ENCODE data around the gene CELSR3. TPM values are rescaled to one million over a fixed set of nuclear protein-coding genes. Genes with fewer than 3 reads are reported as not detected.

CELSR3 gene
- total RNA-seq, 2 donors from 2014 or later: 12.6 to 13.1 TPM

DNA sequence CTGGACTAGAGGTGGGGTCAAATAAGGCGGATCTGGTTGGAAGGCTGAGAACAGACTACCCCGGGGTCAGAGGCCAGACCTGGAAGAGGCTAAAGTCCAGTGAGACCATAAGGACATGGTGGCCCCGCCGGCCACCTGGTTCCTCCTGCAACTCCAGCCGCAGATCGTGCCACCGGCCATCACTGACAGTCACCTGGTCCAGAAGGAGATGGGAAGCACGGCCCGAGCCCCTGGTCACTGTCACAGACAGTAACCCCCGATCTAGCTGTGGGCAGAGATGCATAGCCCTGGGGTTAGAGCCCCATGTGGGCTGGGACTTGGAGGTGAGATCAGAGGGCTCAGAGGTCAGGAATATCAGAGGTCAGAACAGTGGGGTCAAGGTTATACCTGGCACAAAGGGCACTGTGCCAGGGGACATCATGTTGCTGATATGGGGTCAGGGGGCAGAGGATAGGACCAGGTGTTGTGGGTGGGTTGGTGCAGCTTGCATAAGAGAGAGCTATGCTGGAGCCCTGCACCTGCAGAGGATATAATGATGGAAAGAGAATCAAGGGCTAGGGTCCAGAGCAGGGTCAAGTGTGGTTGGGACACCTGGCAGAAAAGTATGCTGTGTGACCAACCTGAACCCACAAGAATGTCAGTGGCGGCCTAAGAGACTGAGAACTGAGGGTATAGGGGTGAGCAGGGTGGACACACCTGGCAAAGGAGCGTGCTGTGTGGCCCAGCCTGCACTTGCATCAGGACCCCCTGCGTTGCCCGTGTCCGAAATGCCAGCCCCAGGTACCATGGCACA, 9.6 kb downstream of the CELSR3 start:
- DNase-seq (ENCODE audit: low spot score in 2 of 2) (no peak), ATAC-seq (no peak)
- Mint-ChIP-seq H3K36me3 (peaks cover 0 to 10% of the 10 kb centered on the region in 2 donors), H3K27ac (no peak overlapping the region), H3K9me3 (no peaks in the 10 kb centered on the region)

DNA sequence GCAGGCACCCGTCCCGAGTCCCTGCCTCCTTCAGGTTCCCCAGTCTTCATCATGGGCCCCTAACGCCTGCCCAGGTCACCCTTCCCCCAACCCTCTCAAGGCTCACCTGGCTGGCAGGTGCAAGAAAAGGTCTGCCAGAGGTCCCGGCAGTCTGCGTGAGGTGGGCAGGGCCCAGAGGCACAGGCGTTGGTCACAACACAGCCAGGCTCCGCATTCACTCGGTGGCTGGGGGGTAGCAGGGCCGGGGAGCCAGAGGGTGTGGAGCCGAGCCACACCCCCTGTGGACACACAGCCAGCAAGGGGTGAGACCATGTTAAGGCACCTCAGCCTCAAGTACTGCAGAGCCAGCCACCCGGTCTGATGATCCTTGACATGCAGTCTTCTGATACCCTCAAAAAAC, 10.9 kb downstream of the CELSR3 start:
- H3K9me3 Mint-ChIP-seq: no peaks in the 10 kb centered on the region
- H3K36me3 Mint-ChIP-seq: peaks cover 0 to 3% of the 10 kb centered on the region in 2 donors
- ATAC-seq: no peak
- no peak overlapping the region for H3K27ac Mint-ChIP-seq
- no peak for DNase-seq (ENCODE audit: low spot score in 2 of 2)

DNA sequence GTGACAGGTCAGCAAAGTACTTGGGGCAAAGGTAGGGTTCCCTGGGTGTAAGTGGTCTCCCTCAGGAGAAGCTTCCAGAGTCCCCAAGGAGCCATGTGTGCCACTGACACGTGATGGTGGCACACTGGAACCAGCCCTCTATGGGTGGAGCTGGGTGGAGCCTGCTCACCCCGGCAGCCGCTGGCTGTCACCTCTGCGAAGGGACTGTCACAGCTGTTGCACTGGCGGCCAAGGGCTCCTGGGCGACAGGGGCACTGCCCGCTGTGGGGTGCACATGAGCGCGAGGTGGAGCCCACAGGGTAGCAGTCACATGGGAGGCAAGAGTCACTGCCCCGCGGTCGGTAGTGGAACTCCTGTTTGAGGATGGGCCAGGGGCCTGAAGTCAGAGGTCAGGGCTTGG, 12.0 kb downstream of the CELSR3 start:
- DNase-seq (ENCODE audit: low spot score in 2 of 2) (no peak), ATAC-seq (no peak)
- H3K27ac Mint-ChIP-seq: no peak overlapping the region
- H3K36me3 Mint-ChIP-seq: no peaks in the 10 kb centered on the region
- no peaks in the 10 kb centered on the region for H3K9me3 Mint-ChIP-seq

DNA sequence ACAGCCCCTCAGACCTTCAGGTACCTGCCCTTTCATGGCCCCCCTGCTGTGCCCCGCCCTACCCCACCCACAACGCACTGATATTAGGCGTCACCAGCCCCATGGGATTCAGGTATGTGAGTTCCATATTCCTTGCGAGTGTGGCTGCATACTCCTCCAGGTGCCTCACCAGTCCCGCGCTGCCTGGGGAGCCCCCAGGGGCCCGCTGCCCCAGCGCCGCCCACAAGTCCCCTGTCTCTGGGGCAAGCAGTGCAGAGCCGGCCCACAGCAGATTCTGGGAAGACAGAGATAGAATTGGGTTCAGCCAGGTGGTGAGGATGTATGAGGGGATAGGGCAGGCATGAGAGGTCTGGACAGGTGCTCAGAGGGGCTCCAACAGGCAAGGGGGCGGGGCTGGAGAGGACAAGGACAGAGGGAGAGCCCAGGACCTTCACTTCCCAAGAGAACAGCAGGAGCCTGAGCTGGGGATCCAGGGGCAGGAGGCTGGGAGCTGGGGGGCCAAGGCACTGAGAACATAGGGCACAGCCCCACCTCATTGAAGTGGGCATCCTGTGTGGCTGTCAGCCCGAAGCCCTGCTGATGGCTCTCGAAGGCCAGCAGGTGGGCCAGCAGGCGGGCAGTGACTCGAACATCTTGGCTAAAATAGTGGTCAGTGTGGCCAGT, 14.4 kb downstream of the CELSR3 start:
- ATAC-seq: no peak
- Mint-ChIP-seq H3K36me3 (no peaks in the 10 kb centered on the region), H3K27ac (no peak overlapping the region), H3K9me3 (no peaks in the 10 kb centered on the region)
- no peak for DNase-seq (ENCODE audit: low spot score in 2 of 2)

DNA sequence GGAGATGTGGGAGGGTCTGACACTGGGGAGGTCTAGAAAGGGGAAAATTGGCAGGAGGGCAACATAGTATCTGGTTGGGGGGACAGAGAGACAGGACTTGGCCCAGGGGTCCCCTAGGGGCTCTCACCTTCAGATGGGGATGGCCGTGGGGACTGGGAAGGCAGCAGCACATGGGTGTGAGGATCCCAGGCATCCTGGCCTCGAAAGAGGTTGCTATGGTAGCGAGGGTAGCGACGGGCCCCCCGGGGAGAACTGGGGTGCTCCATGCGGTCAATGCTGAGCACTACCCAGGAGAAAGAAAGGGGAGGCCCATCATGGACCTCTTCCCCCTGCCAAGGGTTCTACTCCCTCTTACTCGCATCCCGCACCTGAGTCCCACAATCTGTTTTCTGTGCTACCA, 15.0 kb downstream of the CELSR3 start:
- DNase-seq (ENCODE audit: low spot score in 2 of 2) (no peak), ATAC-seq (no peak)
- Mint-ChIP-seq H3K27ac (no peak overlapping the region), H3K9me3 (no peaks in the 10 kb centered on the region), H3K36me3 (no peaks in the 10 kb centered on the region)

DNA sequence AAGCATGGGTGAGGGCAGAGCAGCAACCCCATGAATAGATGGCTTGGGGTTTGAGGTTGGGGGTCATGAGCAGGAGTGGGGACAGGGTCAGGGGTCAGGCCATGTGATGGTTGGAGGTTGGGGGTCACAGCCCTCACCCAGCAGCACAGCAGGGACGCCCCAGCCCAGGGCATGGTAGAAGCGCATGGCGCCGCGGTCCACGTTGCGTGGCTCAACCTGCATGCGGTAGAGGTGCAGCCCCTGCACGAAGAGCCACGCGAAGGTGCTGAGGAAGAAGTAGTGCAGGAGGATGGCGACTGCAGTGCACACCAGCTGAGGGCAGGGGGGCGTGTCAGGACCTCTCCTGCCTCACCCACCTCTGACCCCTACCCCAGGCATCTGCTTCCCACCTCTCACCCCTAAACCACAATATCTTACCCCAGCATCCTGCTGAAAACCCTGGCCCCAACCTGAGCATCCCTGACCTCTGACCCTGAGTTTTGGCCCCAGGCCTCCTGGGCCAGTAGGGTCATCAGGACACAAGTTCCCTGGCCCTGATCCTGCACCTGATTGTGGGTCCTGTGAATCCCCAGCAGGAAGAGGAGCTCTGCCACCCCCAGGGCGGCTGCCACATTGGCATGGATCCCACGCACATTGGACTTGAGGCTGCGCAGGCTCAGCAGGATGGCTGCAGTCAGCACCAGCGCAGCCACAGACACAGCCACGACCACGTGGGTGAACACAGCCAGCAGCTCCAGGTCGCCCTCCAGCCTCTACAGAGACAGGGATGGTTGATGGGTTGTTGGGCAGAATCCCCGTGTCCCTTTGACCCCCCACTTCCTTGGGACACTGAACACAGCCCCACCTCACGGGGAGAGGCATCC, 17.6 kb downstream of the CELSR3 start:
- H3K36me3 Mint-ChIP-seq: no peaks in the 10 kb centered on the region
- H3K9me3 Mint-ChIP-seq: no peaks in the 10 kb centered on the region
- DNase-seq (ENCODE audit: low spot score in 2 of 2) (no peak), ATAC-seq (no peak)
- peak overlapping the region in 1 of 2 donors; percentile 17 for H3K27ac Mint-ChIP-seq

DNA sequence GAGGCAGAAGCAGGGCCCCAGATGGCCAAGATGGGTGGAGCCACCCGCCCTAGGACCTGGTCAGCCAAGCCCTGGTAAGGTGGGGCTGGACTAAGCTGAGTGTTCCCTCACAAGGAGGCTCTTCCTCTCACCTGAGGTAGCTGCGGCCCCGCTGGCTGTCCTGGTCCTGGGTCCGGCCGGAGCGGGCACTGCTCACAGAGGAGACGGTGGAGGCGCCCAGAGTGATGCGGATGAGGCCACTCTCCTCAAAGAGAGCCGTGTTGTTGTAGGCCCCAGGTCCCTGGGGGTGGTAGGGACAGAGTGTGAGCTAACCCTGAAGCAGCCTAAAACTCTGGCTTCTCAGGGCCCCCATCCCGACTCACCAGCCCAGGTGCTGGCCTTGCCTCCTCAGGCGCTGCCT, 20.1 kb downstream of the CELSR3 start:
- ATAC-seq: no peak
- H3K36me3 Mint-ChIP-seq: no peaks in the 10 kb centered on the region
- H3K9me3 Mint-ChIP-seq: no peaks in the 10 kb centered on the region
- H3K27ac Mint-ChIP-seq: peak overlapping the region in 1 of 2 donors; percentile 17
- no peak for DNase-seq (ENCODE audit: low spot score in 2 of 2)

DNA sequence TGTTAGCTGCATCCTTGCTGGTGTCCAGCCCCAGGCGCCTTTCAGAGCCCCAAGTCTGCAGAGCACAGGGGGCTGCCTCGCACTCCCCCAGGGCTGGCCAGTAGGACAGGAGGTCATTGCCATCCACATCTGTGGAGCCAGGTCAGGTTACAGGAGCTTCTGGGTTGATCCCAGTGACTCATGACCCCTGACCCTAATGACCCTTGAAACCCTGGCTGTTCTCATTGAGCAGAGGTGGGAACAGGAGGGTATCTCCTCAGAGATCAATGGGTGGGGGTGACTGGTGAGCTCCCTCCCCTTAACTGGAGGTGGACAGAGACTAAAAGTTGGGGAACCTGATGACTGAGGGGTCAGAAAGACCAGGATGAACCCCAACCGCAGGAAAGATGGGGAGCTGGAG, 21.3 kb downstream of the CELSR3 start:
- Mint-ChIP-seq H3K27ac (peak overlapping the region in 1 of 2 donors; percentile 88), H3K36me3 (no peaks in the 10 kb centered on the region), H3K9me3 (no peaks in the 10 kb centered on the region)
- DNase-seq (ENCODE audit: low spot score in 2 of 2) (no peak), ATAC-seq (no peak)

DNA sequence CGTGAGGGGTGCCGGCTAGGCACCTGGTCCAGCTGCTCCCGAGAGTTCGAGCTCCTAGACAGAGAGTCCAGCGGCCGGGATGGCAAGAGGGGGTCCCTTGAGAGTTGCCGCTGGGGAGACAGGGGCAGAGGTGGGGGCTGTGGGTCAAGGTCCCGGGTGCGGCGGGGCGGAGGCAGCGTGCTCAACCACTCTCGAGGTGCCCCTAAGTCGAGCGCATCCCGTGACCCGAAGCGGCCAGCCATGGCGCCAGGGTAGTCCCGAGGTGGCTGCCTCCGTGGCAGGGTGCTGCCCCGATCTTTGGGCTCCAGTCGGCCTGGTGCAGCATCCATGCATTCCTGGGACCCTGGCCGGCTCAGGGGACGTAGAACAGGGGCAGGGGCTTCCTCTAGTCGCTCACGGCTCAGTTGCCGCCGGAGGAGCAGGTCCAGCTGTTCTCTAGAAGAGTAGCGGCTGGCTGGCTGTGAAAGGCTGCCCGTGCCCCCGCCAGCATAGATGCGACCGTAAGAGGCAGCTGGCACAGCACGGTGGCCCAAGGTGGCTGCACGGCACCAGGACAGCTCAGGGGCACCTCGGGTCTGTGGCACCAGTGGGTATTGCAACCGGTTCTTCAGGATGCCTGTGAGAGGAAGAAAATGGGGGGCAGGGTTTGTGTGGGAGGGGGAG, 22.6 kb downstream of the CELSR3 start:
- no peak for DNase-seq (ENCODE audit: low spot score in 2 of 2)

DNA sequence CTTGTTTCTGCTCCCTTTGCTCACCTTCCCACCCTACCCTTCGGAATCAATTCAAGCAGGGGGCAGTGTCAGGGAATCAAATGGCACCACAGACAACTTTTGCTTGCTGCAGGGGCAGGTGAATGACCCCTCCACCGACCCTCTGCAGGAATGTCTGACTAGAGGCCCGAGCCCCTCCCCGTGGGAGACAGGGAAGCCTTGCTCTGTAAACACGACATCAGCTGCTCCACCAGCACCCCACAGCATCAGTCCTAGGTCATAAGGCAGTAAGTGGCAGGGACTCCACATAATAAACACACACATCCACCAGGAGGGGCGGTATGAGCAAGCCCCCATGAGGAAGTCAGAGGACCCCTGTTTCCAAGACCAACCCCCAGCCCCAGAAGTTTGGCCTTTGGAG, 25.4 kb downstream of the CELSR3 start:
- H3K27ac Mint-ChIP-seq: peak overlapping the region in 1 of 2 donors; percentile 66
- DNase-seq (ENCODE audit: low spot score in 2 of 2): no peak
- no peak for ATAC-seq
- H3K9me3 Mint-ChIP-seq: no peaks in the 10 kb centered on the region
- peaks cover 0 to 5% of the 10 kb centered on the region in 2 donors for H3K36me3 Mint-ChIP-seq

More for the DNA sequence above, 22.6 kb downstream of the CELSR3 start:
- no peaks in the 10 kb centered on the region for H3K36me3 Mint-ChIP-seq
- no peak overlapping the region for H3K27ac Mint-ChIP-seq
- H3K9me3 Mint-ChIP-seq: no peaks in the 10 kb centered on the region
- ATAC-seq: no peak

DNA sequence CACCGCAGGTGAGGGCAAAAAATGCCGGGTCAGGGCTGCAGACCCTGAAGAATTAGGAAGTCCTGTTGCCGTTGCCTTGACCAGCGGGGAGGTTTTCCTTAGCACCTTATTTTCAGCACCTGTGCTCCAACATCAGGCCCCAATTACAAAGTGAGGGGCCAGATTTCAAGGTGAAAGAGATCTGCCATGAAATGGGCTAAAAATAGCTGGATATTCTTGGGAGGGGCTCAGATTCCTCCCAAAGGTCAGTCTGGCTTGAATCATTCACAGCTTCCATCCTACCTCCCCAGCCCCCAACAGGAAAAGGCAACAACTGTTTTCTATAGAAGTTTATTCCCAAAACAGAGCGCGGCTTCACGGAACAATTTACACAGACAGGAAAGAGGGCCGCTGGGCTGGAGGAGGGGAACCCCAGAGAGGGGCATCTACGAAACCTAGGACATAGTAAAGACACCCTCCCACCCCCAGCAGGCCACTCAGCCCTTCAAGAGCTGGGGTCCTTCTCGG, 26.5 kb downstream of the CELSR3 start:
- peaks cover 0 to 5% of the 10 kb centered on the region in 2 donors for H3K36me3 Mint-ChIP-seq

DNA sequence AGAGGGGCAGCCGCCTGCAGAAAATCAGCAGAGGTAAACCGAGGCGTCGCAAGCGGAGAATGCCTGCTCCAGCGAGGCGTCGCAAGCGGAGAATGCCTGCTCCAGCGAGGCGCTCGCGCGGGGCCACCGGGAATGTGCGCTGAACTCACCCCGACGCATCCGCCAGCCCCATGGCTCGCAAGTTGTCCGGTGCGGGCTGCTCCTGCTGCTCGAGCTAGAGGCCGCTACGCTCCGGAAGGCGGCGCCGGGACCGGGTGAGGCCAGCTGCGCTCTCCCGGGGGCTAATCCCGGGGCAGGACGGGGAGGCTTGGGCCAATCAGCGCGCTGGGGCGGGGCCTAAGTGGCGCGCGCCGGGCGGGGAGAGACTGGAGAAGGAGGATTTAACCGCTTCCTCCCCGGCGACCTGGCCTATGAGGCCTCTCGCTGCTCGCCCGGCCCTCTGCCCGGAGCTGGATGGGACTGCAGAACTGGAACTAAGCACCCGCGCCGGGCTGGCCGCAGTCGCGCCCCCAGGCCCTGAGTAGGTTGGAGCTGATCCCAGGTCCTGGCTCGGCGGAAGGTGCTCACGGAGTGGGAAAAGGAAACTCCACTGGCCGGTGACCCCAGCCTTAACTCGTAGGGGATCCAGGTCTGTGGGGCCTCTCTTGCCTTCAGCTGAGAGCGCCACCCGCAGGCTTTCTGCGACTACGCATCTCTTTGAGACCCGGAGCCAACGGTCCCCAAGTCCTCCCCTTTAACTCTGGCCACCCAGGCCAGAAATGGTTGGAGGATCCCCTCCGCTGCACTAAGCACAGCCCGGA, 27.3 kb downstream of the CELSR3 start, which contains the start of gene SLC26A6:
Gene SLC26A6, minus strand, starts transcription at position 240 of the 800 bp plus-strand sequence. Its CDS starts 68 bp downstream, at position 172.
- Mint-ChIP-seq H3K36me3 (peaks cover 0 to 5% of the 10 kb centered on the region in 2 donors), H3K9me3 (no peaks in the 10 kb centered on the region), H3K27ac (peak within 1 kb of the TSS; percentile 72 to 83)
- ATAC-seq: peak; percentile 97
- peak; percentile 96 to 97 for DNase-seq (ENCODE audit: low spot score in 2 of 2)

More for the DNA sequence above, 26.5 kb downstream of the CELSR3 start:
- H3K9me3 Mint-ChIP-seq: no peaks in the 10 kb centered on the region
- H3K27ac Mint-ChIP-seq: peak overlapping the region; percentile 22 to 83
- DNase-seq (ENCODE audit: low spot score in 2 of 2): no peak
- no peak for ATAC-seq

DNA sequence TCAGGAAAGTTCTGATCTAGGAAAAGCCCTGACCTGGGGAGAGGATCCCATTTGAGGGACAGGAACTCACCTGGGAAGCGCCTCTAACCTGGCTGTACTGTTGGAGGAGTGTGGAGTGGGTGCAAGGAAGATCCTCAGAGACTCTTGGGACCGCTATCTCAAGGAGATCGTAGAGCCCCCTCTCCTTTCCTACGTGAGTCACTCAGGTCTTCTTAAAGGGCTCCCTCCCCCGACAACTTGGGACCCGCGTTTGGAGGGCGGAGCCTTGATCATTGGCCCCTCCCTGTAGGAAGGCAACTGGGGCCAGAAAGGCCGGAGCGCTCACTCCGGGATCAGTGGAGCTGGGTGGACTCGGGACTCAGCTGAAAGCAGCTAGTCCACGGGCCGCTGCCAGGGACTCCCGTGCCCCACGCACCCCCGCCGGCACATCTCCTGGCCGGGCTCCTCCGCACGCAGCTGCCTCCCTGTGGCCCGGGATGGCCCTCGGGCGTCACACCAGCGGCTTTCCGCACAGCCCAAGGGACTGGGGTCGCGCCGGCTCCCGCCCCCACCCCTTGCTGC, 27.9 kb downstream of the CELSR3 start:
- ATAC-seq: peak; percentile 9 to 22
- Mint-ChIP-seq H3K27ac (peak overlapping the region in 1 of 2 donors; percentile 83), H3K36me3 (peaks cover 0 to 5% of the 10 kb centered on the region in 2 donors), H3K9me3 (no peaks in the 10 kb centered on the region)
- peak in 1 of 2 donors; percentile 58 for DNase-seq (ENCODE audit: low spot score in 2 of 2)

DNA sequence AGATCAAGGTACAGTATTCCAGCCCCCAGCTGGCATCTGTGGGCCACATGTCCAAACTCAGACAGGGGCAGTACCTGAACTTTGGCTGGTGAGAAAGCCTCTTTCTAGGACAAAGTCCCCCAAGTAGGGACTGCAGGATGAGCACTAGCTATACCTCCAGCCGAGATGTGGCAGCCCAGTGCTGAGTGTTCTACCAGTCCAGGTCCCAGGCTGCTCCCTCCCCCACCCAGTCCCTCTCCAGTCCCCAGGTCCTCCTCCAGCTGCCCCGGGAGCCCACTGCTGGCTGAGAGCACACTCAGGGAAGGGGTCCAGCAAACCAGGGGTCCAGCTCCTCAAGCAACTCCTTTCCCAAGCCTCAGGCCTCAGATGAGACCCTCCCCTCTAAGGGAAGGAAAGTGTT, 28.9 kb downstream of the CELSR3 start:
- DNase-seq (ENCODE audit: low spot score in 2 of 2) (no peak), ATAC-seq (no peak)
- peaks cover 0 to 5% of the 10 kb centered on the region in 2 donors for H3K36me3 Mint-ChIP-seq
- H3K27ac Mint-ChIP-seq: no peak overlapping the region
- H3K9me3 Mint-ChIP-seq: no peaks in the 10 kb centered on the region

DNA sequence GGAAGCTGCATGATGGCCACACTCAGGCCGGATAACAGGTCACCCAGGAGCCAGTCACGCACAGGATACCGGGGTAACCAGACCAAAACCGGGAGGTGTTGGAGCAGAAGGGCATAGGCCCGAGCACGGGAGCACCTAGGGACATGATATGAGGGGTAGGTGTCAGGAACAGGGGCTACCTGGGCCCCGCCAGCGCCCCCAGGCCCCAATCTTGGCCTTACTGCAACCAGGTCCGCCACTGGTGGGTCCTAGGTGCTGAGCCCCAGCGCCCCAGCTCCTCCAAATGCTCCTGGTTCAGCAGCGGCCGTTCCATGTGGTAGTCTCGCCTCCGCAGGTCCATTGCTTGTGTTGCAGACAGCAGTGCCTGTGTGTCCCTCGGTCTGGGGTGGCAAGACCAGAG, 29.4 kb downstream of the CELSR3 start:
- ATAC-seq: no peak
- Mint-ChIP-seq H3K9me3 (no peaks in the 10 kb centered on the region), H3K27ac (no peak overlapping the region), H3K36me3 (peaks cover 0 to 5% of the 10 kb centered on the region in 2 donors)
- no peak for DNase-seq (ENCODE audit: low spot score in 2 of 2)
